HTR-8/SVneo (cell line): ENCODE measurements around the gene UBA52.
"Not testable (repeated sequence)": the region's sequence is repeated elsewhere in the genome, so short reads cannot be mapped to it uniquely, and the experiment has no call there.

Source experiments
- DNase-seq: peaks from one replicate; pipeline ENCODE4 v3.0.0; 2011; ENCODE audit warnings: low spot score, mixed read lengths; ENCODE audit not compliant: insufficient read length
- FAIRE-seq: peaks from 2 replicates; lab custom pipeline; 2011; peaks lifted over from hg19 to GRCh38; lab: Jason Lieb, UNC

Gene UBA52

DNA sequence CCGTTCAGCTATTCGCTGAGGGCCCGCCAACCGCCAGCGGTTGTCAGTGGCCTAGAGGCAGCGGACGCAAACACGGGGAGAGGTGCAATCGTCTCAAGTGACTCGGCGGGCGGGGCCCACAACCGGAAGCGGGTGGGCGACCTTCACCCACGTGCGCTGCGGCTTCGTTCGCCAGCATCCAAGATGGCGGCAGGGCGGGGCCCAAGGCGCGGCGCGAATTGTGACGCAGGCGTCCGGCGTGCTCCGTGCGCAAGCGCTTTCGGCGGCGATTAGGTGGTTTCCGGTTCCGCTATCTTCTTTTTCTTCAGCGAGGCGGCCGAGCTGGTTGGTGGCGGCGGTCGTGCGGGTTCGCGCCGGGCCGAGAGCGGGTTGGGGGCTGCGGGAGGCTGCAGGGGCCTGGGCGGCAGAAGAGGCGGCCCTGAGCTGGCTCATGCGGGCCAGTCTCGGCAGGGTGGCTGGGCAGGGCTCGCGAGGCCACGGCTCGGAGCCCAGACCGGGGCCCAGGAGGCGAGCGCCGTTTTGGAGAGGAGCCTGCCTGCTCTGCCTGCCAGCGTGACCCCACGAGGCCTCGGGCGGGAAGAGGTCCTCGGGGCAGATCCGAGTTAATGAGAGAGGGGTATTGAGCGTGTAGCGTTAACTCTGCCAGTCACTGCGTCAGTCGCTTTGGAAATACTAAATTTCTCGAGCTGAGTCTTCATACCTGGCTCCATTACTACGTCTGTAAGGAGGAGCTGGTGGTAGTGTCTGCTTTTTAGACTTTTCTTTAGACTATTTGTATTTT lies at the start of gene UBA52:
UBA52 (plus strand) TSS at position 294 of the 781 bp plus-strand sequence. CDS start 1,444 bp downstream, outside the sequence.
- peak; percentile 94 for DNase-seq
- peak; percentile 97 for FAIRE-seq

DNA sequence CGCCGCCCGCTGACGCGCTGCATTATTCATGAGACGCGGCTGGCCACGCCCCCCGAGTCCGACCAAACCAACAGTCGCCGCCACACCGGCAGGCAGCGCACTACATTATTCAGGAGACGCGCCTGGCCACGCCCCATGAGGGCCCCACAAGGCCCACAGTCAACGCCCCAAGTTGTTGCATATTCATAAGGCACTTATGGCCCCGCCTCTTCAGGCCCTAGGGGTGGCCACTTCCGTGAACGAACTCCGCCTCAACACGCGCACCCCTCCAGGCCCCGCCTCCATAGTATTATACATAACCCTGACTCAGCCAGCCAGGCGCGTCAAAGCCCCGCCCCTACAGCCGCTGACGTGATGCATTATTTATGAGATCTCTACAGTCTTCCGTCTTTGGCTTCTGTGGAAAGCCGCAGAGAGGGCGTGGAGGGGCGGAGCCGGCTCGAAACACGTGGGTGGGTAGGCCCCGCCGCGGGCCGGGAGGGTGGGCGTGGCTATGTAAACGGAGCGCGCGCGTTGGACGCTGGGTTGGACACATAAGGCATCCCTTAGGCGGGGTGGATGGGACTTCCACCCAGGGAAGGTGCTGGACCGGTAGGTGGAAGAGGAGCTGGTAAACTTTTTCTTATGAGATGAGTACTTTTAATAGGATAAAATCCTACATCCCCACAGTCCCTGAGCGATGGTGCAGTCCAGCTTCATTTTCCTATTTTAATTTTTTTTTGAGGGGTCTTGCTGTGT lies 49.4 kb upstream of the UBA52 start:
- DNase-seq (peak; percentile 97), FAIRE-seq (peak; percentile 99)

DNA sequence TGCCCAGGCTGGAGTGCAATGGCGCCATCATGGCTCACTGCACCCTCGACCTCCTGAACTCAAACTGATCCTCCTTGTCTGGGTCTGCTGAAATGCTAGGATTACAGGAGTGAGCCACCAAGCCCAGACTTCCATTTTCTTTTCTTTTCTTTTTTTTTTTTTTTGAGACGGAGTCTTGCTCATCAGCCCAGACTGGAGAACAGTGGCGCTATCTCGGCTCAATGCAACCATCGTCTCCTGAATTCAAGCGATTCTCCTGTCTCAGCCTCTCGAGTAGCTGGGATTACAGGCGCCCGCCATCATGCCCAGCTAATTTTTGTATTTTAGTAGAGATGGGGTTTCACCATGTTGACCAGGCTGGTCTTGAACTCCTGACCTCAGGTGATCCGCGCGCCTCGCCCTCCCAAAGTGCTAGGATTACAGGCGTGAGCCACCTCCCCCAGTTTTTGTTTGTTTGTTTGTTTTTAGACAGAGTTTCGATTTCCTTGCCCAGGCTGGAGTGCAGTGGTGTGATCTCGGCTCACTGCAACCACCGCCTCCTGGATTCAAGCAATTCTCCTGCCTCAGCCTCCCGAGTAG lies 48.7 kb upstream of the UBA52 start:
- not testable (repeated sequence) for DNase-seq, FAIRE-seq

DNA sequence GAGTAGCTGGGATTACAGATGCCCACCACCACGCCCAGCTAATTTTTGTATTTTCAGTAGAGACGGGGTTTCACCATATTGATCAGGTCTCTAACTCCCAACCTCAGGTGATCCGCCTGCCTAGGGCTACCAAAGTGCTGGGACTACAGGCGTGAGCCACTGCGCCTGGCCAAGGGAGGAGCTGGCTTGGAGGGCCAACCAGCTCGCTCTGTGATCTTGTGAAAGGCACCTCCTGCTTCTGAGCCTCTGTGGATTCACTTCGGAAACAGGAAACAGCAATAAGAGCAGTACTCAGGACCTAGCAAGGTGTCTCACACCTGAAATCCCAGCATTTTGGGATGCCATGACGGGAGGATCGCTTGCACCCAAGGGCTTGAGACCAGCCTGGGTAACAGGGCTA lies 47.8 kb upstream of the UBA52 start:
- FAIRE-seq (no peak), DNase-seq (no peak)

DNA sequence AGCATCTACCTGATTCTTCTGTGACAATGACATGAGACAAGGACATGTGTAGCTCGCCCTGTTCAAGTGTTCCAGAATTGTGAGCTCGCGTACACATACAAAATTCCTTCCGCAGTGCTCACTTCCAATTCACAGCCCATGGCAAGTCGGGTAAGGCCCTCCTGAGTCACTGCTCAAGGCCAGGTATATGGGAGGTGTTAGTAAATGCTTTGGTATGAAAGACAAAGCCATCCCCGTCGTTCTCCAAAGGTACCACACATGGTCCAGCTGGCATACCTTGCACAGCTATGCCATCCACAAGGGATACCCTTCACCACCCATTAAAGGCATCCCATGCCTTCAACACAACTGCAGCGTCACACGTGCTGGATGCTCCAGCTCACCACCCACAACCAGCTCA lies 45.3 kb upstream of the UBA52 start:
- no peak for DNase-seq
- FAIRE-seq, result peak; percentile 4

DNA sequence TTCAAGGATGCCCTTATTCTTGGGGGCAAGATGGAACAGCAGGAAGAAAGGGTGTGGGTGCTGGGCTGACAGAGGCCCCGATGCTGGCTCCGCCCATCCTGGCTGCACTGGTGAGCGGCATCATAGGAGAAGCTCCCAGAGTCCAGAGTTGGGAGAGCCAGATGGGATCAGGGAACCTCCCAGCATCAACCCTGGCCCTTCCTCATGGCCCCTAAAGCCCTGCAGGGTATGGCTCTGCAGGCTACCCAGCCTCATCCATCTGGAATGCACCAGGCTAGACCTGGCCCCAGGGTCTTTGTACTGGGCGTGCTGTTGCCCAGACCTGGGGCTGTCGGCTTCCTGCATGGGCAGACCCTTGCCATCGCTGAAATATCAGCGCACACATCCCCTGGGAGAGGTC lies 41.9 kb upstream of the UBA52 start:
- no peak for FAIRE-seq
- DNase-seq, result no peak

DNA sequence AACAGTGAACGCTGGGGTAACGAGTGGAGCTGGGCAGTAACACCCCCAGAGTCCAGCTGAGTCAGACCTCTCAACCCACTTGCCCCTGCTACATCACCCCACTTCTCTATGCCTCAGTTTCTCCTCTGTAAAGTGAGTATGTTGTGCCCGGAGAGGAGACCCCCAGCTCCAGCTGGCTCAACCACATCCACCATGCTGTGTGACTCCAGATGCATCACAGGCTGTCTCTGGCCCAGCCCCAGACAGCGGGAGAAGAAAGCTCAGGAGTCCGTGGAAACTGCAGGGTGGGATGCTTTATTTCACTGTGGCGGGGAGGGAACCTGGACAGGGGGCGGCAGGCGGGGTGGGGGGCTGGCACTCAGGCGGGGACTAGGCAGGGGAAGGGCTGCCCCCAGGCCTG lies 40.2 kb upstream of the UBA52 start:
- FAIRE-seq (no peak), DNase-seq (no peak)

DNA sequence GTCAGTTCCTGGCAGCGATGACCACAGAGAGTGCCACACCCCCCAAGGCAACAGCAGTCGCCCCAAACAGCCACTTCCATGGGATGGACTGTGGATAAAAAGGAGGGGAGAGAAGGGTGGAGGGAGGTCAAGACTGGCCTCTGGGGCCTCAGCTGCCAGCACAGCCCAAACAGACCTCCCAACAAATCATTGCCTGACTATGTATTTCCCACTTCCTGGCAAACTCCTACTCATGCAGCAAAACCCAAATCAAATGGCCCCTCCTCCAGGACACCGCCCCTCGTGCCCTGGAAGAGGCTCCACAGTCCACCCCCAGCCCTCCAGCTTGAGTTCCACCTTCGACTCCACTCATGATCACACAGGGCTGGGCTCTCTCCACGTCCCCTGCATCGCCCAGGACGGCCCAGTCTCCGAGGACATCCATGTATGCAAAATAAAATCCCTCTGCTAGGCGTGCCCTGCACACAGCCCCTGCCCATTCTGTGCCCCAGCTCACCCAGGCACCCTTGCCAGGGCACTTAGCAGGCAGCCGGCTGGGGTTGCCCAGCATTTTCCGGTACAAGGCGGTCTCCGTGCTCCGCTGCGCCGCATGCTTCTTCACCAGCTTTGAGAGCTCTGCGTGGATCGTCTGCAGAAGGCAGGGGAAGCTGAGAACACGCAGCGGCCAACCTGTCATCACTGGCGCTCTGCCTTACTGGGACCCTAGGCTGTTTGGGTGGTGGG lies 39.3 kb upstream of the UBA52 start:
- FAIRE-seq (no peak), DNase-seq (no peak)

DNA sequence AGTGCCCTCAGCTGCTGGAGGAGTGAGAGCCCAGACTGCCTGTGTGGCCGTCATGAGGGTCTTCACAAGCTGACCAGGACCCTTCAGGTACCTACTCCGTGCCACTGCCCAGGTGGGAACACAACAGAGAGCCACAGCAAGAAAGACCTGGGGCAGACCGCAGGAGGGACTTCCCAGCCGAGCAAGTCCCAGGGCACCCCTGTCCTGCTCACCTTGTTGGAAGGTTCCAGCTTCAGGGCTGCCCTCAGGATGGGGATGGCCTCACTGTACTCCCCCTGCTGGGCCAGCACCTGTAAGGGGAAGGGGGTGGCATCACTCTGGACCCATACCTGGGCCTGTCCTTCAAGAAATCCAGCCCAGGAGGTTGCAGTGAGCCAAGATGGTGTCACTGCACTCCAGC lies 38.6 kb upstream of the UBA52 start:
- FAIRE-seq, result no peak
- DNase-seq, result no peak

DNA sequence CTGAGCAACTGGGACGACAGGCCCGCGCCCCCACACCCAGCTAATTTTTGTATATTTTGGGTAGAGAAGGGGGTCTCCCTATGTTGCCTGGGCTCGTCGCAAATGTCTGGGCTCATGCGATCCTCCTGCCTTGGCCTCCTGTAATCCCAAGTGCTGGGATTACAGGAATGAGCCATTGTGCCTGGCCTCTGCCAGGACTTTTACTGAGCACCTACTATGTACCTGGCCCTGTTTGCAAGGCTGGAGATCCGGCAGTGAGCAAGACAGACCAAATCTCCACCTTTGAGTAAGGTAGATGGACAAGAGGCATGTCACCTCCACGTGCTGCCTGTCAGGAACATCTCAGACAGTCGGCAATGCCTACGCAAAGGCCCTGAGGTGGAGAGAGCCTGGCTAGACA lies 35.2 kb upstream of the UBA52 start:
- FAIRE-seq (no peak), DNase-seq (no peak)

DNA sequence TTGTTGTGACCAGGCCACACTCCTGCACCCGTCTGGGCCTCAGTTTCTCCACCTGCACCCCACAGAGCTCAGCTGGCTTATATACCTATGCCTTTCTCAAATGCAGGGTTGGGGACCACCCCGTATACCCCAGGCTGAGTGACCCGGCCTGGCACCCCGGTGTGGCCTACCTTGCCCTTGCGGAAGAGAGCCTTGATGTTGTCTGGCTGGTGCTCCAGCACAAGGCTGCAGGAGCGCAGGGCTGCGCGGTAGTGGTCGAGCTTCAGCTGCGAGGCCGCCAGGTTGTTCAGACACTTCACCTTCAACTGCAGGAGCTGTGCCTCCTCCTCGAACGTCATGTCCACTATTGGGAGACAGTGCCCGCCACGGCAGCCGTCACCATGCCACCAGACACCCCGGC lies 34.2 kb upstream of the UBA52 start:
- FAIRE-seq (no peak), DNase-seq (no peak)

DNA sequence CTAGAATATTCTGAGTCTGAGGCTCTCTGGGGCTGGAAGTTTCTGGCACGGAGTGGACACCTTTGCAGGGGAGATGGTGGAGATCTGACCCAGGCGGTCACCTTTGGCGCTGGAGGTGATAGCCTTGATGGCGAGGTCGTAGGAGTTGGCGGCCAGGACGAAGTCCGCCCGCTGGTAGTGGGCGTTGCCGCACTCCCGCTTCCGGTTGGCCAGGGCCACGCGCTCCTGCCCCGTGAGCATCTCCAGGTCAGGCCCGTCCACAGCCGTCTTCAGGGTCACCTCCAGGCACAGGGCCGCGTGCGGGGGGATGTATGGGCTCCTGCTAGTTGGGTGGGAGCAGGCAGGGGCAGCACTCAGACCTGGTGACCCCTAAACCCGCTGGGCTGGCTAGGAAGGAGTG lies 33.5 kb upstream of the UBA52 start:
- DNase-seq, result no peak
- FAIRE-seq, result no peak

DNA sequence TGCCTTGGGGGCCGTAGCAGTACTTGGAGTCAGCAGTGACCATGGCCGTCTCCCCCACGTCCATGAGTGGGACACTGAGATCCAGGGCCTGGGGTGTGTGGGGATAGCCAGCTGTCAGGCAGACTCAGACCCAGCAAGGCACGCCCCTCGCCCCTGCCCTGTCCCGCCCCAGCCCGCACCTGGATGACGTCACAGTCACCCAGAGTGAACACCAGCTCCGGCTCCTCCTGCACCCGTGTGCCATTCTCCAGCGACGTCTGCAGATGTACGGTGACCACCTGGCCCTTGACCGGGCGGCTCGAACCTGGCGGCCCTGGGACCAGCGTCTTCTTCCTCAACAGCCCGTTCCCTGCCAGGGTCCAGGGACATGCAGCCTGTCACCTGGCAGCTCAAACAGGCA lies 32.3 kb upstream of the UBA52 start:
- no peak for FAIRE-seq

DNA sequence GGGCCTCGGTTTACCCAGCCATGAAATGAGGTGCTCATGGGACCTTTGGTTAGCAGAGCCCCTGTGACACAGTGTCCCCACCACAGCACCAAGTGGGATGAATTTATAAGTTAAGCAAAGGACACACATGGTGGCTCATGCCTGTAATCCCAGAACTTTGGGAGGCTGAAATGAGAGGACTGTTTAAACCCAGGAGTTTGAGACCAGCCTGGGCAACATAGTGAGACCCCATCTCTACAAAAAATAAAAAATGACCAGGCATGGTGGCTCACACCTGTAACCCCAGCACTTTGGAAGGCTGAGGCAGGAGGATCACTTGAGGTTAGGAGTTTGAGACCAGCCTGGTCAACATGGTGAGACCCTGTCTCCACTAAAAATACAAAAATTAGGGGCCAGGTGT lies 31.5 kb upstream of the UBA52 start:
- FAIRE-seq, DNase-seq: not testable (repeated sequence)

More for the DNA sequence above, 32.3 kb upstream of the UBA52 start:
- DNase-seq, result no peak

DNA sequence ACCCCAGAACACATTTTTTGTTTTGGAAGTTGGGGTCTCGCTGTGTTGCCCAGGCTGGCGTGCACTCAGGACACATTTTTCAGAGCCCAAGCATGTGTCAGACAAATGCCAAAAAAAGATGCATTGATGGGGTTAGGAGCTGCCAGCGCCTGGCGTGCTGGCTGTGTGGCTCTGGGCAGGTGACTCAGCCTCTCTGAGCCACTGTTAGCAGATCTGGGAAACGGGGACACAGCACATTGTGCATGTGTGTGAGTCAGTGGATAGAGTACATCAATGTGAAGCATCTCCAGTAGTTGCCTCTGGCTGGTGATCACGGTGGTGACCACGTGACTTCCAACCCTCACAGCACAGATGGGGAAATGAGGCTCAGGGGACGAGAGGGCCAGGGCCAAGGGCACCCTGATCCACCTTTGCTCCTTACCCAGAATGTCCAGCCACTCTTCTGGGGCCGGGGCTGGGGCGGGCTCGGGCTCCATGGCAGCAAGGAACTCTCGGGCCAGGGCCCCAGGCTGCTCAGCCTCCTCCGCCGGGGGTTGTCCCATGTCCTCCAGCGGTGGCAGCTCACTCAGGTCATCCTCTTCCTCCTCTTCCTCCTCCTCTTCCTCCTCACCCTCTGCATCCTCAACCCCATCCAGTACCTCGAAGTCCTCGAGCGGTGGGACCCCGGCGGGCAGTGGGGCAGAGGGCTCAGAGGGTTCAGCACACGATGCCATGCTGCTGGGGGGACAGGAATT lies 30.2 kb upstream of the UBA52 start:
- FAIRE-seq (peak; percentile 23), DNase-seq (no peak)

DNA sequence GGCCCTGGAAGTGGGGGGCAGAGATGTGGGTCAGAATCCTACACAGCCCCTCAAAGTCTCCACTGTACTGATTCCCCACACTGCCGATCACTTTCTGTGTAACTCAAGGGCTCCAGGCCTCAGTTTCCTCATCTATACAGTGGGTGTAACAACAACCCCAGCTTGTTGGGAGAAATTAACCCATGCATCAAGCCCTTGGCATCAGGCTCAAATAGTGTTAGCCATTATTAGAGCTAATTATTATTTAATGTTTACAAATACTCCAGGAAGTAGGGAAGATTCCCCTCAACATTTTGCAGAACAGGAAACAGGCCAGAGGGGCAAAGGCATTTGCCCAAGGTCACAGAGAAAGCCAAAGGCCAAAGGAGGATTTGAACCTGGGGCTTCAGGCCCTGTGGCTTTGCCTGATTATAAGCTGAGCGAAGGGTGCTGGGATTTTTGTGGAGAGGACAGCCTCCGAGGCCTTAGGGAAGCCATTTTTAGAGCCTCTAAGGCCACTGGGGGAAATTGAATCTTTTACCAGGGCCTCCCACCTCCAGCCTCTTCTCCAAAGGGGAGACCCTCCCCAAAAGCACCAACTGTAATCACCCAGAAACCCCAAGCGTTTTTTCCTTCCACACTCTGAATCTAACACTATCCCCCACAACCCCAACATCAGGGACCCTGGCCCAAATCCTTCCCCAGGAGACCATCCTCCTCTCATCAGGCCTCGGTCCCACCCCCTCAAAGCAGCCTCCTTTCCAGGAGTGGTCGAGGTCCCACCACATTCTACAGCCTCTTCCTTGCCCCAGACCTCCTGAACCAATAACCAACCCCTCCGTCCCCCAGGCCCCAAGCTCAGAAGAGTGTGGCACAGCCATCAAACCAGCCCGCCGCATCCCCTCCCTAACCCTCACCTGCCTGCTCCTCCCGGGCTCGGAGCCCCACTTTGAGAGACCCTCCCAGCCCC lies 29.4 kb upstream of the UBA52 start:
- FAIRE-seq (no peak), DNase-seq (no peak)

DNA sequence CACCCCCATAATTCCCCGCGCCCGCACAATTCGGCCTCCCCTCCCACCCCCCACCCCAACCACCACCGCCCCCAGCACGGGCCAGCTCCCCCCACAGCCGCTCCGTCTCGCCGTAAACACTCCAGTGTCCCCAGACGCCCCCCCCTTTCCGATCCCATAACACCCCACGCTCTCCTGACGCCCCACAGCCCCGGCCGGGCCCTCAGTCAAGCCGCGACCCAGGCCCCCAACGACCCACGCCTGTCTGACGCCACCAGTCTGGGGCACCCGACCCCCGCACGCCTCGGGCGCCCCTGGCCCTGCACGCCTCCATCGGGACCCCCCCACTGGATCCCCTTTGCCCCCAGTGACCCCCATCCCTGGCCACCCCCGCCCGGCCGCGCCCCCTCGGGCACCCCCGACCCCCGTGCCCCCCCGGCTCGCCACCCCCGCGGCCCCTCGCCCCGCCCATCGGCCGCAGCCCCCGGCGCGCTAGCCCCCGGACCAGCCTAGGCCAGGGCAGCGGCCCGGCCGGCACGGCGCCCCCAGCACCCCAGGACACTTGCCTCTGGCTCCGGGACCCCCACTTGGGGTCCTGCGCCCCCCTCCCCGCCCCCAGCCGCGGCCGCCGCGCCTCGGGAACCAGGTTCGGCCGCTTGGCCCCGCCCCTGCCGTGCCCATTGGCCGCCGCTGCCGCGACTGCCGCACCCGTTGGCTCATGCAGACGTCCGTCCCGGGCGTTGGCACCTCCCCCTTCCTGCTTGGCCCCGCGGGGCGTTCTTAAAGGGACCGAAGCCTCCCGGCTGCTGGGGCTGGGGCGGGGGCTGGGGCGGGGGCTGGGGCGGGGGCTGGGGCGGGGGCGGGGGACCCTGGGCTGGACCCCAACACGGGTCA lies 28.5 kb upstream of the UBA52 start, which contains the start of gene FKBP8:
FKBP8 (minus strand) TSS at position 633 of the 873 bp plus-strand sequence. CDS start 1,603 bp downstream, outside the sequence.
- FAIRE-seq (peak; percentile 57), DNase-seq (peak; percentile 96)
